ENCODE results near the gene CD248.

DNA sequence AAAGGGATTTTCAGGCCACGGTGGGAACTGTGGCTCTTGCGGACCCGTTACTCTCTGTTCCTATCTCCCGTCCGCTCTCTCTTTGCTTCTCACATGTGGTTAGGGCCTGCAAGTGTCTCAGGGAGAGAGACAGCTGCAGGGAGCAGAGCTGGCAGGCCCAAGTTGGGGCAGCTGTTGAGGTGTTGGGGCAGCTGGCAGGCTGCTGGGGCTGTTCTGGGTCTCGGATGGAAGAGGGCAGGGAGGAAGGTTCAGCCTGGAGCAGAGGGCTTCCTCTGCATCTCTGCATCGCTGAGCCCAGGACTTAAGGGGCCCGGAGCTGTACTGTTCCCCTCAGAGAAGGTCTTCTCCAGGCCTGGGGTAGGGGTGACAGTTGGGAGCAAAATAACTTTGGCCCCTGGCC, 41.4 kb downstream of the CD248 start:
- TF ChIP-seq, protein P1, sequence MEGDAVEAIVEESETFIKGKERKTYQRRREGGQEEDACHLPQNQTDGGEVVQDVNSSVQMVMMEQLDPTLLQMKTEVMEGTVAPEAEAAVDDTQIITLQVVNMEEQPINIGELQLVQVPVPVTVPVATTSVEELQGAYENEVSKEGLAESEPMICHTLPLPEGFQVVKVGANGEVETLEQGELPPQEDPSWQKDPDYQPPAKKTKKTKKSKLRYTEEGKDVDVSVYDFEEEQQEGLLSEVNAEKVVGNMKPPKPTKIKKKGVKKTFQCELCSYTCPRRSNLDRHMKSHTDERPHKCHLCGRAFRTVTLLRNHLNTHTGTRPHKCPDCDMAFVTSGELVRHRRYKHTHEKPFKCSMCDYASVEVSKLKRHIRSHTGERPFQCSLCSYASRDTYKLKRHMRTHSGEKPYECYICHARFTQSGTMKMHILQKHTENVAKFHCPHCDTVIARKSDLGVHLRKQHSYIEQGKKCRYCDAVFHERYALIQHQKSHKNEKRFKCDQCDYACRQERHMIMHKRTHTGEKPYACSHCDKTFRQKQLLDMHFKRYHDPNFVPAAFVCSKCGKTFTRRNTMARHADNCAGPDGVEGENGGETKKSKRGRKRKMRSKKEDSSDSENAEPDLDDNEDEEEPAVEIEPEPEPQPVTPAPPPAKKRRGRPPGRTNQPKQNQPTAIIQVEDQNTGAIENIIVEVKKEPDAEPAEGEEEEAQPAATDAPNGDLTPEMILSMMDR (IDR thresholded peaks at IDR 0.05; ENCODE audit: insufficient read depth, low read length, poor library complexity, severe bottlenecking), result no peak
- no peak for TF ChIP-seq EZH2phosphoT487 (conservative IDR thresholded peaks at IDR 0.05; ENCODE audit: low read length)
